NCI-H460 (cell line): ENCODE measurements around the gene ZNF793. TPM values are rescaled to one million over a fixed set of nuclear protein-coding genes. Genes with fewer than 3 reads are reported as not detected.

ENCODE experiments used
- DNase-seq: peaks from one replicate; pipeline ENCODE4 v3.0.0-alpha.2; 2016; ENCODE audit warnings: low read depth; ENCODE audit errors: extremely low read depth
- total RNA-seq: library from RNA; depleted of rRNA; stranded (reverse); fragments of >200 nt; shearing (Covaris generic); gene quantifications from 2 replicates; pipeline ENCODE4 v1.2.3, GENCODE V29; 2014; rRNA removed

The ZNF793 gene
- total RNA-seq, 1 experiment from 2014 or later = 0.22 TPM

GRCh38 chr19:37564624-37565369, 58.1 kb downstream of the ZNF793 start:
- DNase-seq = no peak

- DNase-seq = no peak
These were observed 58.6 kb downstream of the ZNF793 start for GRCh38 chr19:37565370-37565669.

- DNase-seq = no peak
These were observed 65.5 kb downstream of the ZNF793 start for GRCh38 chr19:37572203-37572602.

GRCh38 chr19:37583340-37583739, 76.6 kb downstream of the ZNF793 start:
- no peak for DNase-seq

Other genes with a start within 250 kb of the ZNF793 start
- gene ZNF527, start 135.8 kb upstream of the ZNF793 start, total RNA-seq = 4.3 and 4.7 TPM in 2 replicates
- 7.4 and 7.9 TPM in 2 replicates for gene ZNF569, start 39.5 kb upstream of the ZNF793 start, total RNA-seq
- 1.1 and 3.2 TPM in 2 replicates for gene ZNF570, start 37.6 kb upstream of the ZNF793 start, total RNA-seq
- gene ZNF571, start 87.9 kb downstream of the ZNF793 start, total RNA-seq = 3.4 and 4.1 TPM in 2 replicates
- gene ZNF540, start 87.9 kb downstream of the ZNF793 start, total RNA-seq = 0.30 and 0.61 TPM in 2 replicates
- 7.7 and 14.1 TPM in 2 replicates for gene ZFP30, start 148.5 kb downstream of the ZNF793 start, total RNA-seq
- gene ZNF607, start 212.8 kb downstream of the ZNF793 start, total RNA-seq = 3.6 and 4.2 TPM in 2 replicates